HG03103 (cell line): ENCODE data around the gene PRSS12.
"Not testable (repeated sequence)": the region's sequence is repeated elsewhere in the genome, so short reads cannot be mapped to it uniquely, and the experiment has no call there.

Experiments
- ATAC-seq: cut with Tn5 transposase; IDR thresholded peaks from one replicate; pipeline ENCODE4 v1.9.1; 2021; ENCODE audit warnings: low read depth; ENCODE audit not compliant: unreplicated experiment

PRSS12 gene, protein sequence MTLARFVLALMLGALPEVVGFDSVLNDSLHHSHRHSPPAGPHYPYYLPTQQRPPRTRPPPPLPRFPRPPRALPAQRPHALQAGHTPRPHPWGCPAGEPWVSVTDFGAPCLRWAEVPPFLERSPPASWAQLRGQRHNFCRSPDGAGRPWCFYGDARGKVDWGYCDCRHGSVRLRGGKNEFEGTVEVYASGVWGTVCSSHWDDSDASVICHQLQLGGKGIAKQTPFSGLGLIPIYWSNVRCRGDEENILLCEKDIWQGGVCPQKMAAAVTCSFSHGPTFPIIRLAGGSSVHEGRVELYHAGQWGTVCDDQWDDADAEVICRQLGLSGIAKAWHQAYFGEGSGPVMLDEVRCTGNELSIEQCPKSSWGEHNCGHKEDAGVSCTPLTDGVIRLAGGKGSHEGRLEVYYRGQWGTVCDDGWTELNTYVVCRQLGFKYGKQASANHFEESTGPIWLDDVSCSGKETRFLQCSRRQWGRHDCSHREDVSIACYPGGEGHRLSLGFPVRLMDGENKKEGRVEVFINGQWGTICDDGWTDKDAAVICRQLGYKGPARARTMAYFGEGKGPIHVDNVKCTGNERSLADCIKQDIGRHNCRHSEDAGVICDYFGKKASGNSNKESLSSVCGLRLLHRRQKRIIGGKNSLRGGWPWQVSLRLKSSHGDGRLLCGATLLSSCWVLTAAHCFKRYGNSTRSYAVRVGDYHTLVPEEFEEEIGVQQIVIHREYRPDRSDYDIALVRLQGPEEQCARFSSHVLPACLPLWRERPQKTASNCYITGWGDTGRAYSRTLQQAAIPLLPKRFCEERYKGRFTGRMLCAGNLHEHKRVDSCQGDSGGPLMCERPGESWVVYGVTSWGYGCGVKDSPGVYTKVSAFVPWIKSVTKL

DNA sequence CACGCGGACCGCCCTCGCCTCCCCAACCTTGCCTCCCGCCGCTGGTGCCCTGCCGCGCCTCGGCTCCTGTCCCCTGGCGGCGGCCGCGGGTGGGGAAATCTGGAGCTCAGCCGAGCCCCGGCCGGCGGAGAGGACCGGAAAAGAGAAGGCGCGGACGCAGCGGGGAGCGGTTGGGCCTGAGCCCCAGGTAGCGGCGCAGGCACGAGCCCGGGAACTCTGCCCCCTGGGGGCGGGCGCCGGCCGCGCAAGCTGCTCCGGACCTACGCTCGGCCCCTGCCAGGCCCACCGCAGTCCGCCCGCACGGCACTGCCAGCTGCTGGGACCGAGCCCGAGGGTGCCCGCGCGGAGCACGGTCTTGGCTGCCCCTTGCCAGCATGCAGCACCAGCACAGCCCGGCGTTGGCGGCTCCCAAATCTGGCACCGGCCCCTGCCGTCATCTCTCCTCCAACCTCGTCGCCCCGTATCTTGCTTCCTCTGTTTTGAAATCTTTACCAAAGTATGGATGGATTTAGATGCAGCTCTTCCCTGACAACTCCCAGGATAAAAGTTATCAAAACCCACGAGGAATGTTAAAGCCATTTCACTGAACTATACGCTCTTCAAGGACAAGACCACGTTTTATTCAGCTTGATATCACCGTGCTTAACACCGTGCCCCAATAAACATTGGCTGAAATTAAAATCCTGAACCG is at the start of gene PRSS12:
TSS of gene PRSS12 (minus strand) at position 161 of the 691 bp plus-strand sequence. CDS start 283 bp downstream, outside the sequence.
- peak; percentile 100 for ATAC-seq

DNA sequence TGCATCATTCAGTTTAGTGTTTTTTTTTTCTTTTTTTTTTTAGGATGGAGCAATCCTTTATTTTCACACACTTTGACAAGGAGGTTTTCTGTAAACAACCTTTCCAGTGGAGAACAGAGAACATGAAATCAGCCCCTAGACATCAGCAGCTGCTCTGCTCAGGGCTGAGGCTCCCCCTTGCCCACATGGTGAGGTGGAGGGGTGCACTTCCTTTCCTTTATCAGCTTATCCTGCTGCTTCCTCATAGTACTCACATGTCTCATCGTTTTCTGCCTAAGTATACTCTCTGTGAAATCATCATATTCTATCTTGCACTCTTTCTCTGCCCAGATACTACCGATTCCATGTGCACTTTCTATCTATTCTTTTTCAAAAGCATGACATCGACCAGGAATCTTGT is 47.6 kb upstream of the PRSS12 start:
- no peak for ATAC-seq

DNA sequence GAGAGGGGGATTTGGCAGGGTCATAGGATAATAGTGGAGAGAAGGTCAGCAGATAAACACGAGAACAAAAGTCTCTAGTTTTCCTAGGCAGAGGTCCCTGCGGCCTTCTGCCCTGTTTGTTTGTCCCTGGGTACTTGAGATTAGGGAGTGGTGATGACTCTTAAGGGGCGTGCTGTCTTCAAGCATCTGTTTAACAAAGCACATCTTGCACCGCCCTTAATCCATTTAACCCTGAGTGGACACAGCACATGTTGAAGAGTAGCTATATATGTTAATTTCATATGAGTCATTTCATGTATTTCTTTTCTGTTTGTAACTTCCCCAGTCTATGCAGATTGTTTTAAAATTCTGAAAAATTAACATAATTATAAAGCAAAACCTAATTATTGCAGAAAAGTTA is 47.1 kb upstream of the PRSS12 start:
- not testable (repeated sequence) for ATAC-seq

DNA sequence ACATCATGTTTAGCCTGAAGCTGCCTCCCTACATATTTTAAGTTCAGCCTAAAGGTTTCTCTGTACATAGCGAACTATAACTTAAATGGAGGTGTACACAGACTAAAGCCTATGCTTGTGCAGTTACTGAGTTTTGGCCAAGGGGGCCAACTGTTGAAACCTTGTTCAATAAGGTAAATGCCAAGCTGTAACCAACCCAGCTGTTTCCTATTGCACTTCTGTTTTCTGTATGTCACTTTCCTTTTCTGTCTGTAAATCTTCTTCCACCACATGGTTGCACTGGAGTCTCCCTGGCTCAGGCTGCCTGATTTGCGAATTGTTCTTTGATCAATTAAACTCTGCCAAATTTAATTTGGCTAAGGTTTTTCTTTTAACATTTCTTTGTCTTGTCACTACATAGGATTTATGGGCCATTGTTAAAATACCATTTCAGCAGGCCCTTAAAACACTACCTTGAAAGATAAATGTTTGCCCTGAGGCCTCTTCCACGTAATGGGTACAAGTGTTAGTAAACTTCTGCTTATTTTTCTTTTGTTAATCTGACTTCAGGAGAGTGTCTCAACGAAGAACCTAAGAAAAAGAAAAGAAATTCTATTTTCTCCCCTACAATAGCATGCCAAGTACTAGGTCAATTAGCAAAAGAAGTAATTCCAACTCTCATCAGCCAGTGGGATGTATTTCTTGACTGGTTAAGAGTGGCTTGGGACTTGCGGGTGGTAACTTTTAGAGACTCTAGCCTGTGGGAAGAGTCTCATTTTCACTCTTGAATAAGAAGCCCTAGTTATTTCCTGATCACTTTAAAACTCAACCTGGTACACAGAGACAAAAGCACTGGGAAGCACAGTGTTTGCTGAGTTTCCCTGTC is 45.7 kb upstream of the PRSS12 start:
- peak; percentile 87 for ATAC-seq

DNA sequence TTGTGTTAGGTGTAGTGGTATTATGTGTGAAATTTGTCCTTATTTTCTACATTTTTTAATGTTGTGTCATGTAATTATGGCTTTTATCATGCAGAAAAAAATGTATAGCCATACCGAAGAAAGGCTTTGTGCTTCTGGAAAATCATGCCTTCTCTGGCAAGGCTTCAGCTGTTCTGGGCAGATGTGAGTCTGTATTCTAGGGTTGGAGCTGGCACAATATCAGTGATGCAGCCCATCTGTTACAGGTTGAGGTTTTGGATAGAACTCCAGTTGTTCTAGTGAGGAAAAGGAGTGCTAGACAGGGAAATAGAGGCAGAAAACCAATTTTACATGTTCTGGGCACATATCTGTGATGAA is 44.8 kb upstream of the PRSS12 start:
- no peak for ATAC-seq

DNA sequence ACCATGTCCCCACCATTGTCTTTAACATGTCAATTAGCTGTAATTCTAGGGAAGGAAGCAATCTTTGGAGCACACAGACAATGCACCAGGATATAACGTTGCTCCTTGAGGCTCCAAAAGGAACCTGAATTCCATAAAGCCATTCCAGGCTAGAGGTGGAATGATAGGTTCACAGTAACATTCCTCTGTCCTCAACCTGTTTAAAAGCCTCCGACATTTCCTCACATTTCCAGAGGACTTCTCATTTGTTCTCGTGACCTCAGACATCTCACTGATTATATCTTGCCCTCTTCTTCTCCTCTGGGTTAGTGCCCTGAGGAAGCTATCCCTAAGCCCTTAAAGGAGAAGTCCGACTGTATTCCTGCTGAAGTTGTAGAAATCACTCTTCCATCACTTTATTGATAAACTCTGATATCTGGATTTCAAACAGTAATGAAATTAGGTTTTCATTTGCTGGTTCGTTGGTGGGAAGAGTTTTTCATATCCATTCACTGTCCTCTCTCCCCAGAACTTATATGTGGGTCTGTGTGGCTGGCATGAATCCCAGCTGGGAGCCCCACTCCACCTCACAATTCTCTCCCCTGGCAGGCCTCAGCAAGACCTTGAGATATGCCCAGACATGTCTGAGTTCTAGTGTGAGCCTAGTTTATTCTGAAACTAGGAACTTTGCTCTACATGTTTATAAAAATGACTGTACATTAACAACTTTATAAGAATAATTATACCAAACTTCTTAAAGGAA is 44.2 kb upstream of the PRSS12 start:
- no peak for ATAC-seq

DNA sequence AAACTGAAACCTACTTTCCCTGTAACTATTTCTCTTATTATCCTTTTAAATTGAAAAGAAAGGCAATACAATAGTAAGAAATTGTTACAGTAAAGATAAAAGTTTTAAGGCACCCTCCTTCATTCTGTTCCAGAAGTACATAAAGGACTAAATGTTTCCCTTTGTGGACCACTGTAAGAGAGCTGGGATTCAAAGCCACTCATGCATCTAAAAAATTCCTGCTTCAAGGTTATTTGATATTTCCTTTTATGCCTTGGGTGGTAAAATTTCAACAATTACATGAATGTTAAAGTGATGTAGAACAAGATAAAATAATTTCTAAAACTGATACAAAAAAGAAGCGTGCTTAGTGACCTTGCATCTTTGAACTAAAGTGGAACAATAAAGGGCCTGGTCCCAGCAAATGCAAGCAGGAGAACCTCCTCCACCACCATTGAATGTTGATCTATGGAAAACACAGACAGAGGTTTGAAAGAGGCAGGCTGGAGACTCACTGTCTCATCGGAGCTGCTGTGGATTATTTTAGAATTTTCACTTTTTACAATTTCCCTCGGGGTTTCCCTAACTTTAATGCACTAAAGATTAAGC is 42.3 kb upstream of the PRSS12 start:
- ATAC-seq: no peak

DNA sequence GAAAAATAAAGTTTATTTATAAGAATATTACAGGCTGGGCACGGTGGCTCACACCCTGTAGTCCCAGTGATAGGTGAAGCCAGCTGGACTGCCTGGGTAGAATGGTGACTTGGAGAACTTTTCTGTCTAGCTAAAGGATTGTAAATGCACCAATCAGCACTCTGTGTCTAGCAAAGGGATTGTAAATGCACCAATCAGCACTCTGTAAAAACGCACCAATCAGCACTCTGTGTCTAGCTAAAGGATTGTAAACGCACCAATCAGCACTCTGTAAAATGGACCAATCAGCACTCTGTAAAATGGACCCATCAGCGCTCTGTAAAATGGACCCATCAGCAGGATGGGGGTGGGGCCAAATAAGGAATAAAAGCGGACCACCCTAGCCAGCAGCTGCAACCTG is 39.7 kb upstream of the PRSS12 start:
- ATAC-seq: not testable (repeated sequence)

DNA sequence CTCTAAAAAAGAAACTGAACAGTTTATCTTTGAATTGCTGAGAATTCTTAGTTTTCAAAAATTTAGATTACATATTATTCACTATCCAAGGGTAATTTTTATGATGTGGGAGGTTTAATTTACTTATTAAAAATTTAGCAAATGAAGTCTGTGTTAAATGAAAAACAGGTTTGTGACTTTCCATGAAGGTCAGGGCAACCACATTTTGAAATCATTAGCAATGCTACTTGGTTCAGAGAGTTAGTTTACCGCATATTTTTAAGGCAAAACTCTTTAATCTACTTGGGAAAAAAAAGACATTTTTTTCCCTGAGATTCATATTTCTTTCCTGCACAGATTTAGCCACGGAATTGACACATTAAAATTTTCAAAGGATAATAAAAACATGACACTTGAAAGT is 37.3 kb upstream of the PRSS12 start:
- no peak for ATAC-seq

DNA sequence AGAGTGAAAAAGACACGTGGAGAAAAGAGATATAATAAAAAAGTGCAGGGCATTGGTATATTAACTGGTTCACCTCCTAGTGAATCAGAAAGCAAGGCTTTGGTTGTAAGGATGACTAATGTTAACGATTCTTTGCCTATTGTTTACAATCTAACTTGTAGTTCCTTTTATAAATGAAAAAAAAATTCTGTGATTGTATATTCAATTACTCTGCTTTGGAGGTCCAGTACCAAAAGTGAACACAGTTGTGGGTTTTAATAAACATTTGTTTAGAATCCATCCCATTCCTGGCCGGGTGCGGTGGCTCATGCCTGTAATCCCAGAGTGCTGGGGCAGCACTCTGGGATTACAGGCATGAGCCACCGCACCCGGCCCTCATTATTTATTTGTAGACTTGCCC is 36.9 kb upstream of the PRSS12 start:
- ATAC-seq: no peak

DNA sequence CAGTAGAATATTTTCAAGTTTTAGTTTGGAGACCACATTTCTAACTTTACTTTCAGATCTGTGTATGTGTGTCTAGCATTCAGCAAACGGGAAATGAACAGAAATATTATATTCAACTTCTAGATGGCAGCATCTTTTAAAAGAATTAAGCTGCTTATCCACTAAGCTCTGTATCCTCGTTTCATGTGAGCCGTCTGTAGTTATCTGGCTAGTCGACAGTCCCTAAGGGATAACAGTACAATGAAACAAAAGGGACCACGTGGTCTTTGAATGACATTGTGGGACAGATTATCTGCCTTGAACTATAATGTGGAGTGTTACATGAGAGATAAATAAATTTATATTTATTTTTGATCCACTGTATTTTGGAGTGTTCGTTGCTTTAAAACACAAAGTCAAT is 35.8 kb upstream of the PRSS12 start:
- no peak for ATAC-seq

DNA sequence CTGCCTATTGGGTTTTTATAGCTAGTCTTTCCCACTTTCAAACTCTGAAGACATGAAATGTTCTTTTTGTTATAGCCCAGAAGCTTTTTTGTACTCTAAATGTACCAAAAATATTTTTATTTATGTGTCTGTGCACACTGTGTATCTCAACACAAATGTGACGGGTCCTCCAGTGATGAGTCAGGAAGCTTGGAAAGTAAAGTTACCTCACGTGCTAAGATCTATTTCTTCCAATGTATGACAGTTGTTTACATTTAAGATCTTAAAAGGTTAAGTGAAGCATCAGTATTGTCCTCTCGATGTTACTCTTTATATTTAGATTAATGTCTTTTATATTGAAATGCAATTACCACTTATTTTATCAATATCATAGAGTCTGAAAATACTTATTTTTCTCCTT is 29.1 kb upstream of the PRSS12 start:
- ATAC-seq: no peak

DNA sequence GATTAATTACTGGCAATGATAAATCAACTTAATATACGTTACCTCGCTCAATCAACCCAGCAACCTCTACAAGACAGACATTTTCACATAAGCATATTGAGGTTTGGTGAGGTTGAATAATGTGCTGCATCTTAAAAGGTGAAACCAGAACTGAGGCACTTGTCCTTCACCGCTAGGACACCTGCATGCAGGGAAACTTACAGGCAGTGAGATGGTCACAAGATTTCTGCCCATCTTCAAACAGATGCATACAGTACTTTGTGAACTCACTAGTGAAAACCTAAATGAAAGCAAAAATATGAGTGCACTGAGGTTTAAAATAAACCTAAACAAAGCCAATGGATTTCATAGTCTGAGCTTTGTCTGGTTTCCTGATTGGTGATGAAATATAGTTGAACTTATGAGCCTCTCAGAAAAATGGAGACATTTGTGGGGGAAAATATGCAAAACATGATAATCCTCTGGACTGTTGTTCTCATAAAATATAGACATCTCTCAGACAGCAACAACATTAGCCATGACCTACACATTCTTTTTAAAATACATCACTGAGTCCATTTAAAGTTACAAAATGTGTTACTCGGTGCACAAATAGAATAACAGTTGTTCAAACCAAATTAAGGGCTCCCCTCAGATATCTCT is 20.9 kb upstream of the PRSS12 start:
- no peak for ATAC-seq

DNA sequence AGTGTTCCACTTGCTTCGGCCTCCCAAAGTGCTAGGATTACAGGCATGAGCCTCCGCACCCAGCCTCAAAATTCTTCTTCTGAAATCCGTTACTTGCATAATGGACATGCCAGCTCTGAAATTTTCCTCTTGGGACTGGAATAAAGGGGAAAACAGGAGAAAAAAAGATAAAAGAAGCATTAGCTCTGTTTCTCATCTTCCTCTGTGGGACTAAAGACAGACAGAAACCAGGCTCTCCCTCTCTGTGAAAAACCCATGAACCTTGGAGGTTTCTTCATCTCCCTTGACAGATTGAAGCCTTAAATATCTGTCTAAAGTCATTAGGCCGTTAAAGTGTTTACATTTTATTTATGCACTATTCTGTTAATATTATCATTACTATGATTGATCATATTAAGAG is 19.4 kb upstream of the PRSS12 start:
- ATAC-seq: no peak

DNA sequence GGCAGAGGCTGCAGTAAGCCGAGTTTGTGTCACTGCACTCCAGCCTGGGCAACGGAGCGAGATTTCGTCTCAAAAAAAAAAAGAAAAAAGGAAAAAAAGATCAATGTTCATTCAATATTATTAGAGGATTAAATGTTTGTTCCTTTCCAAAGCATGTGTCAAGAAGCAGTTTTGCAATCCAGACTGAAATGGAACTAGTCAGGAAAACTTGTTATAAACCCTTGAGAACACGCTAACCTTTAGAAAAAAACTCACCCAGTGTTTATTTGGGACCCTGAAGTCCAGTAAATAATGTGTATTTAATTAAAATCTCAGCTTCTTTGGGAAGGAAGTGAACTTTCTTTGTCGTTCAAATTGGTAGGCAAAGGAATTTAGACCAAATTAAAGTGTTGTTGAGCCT is 16.4 kb upstream of the PRSS12 start:
- ATAC-seq: no peak

DNA sequence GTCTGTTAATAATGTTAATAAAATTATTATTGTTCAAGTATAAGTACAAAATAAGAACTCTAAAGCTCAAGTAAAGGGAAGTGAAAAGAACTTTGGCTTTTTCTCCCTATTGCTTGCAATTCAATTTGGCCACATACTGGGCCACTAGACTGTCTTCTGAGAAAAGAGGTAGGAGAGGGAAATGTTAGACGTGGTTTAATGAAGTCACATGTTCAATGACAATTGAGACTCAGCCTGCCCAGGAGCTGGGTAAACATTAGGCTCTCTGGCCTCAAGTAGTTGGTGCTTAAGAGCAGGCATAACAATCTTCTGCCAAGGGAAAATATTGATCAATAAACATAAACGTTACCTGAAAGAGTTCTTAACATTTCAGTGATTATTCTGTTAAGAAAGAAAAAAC is 15.1 kb upstream of the PRSS12 start:
- ATAC-seq: no peak

DNA sequence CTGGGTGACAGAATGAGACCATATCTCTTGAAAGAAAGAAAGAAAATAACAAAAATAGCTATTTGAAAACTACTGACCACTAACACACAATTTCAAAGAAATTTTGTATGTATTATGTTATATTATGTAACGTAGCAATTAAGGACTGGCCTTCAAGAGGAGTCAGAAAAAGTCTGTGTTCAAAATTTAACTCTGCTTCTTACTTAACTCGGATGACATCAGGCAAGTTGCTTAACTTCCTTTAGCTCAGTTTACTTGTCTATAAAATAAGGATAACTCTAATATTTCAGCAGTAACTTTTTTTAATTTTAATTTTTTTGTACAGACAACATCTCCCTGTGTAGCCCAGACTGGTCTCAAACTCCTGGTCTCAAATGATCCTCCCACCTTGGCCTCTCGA is 14.6 kb upstream of the PRSS12 start:
- no peak for ATAC-seq

DNA sequence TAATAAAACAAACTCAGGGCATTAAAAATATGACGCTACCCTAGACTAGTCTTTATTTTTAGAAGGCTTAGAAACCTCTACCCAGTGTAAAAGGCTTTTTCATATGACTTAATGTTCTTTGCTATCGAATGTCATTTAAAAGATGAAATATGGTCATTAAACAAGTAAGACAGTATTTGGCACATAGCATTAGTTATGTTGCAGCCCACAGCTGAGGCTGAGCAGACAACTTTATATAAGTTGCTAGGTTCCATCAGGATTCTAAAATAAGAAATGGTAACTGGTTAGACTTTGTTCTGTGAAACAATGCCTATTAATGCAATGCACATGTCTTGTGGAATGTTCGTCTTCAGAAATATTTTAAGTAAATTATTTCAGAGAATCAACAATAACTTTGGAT is 10.4 kb upstream of the PRSS12 start:
- no peak for ATAC-seq

DNA sequence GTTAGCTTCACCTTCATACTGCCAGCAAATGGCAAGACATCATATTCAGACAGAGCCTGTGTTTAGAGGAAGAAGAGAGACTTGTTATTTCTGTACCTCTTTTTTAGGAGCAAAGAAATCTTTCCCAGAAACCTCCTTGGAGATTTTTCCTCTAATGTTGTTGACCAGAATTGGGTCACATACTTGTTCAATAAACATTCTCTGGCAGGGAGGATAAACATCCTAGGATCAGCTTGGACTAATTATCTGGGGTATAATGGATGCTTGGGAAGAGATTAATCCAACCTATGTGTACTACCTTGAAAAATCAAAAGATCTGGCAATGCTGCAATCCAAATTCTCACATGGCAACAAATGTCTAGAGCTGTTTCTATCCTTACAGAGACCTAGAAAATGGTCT is 8.4 kb upstream of the PRSS12 start:
- ATAC-seq: no peak
